GM21381 (cell line): ENCODE data around the gene AWAT1.
A peak's percentile ranks its signal among the peaks of the same experiment; 100 is the strongest.
"Not testable (repeated sequence)": the region's sequence is repeated elsewhere in the genome, so short reads cannot be mapped to it uniquely, and the experiment has no call there.

ENCODE experiments used
- ATAC-seq: cut with Tn5 transposase; IDR thresholded peaks from one replicate; pipeline ENCODE4 v1.9.1; 2021; ENCODE audit warnings: mild to moderate bottlenecking, moderate library complexity; ENCODE audit not compliant: unreplicated experiment

AWAT1 gene

DNA sequence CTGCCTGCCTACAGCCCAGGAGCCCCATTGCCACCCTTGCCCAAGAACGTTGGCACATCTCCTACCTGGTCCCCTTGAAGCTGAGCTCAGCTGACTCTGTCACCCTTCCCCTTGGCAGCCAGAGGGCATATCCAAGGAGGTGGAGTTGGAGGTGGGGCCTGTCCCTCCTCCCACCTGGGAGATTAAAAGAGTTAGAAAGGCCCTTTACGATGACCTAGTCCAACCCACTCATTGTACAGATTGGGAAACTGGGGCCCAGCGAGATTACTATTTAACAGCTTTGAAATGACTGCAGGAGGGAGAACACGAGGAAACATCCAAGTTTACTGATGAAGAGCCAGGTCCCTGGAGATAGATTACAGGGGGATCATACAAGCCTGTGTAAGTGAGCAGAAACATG is 25.6 kb downstream of the AWAT1 start, which contains the start of gene P2RY4:
Gene P2RY4 (minus strand): TSS at position 101 of the 400 bp plus-strand sequence. CDS start 580 bp downstream, outside the sequence.
- no peak for ATAC-seq

GRCh38 chrX:70262952-70263567 is 28.6 kb downstream of the AWAT1 start:
- ATAC-seq, result no peak

DNA sequence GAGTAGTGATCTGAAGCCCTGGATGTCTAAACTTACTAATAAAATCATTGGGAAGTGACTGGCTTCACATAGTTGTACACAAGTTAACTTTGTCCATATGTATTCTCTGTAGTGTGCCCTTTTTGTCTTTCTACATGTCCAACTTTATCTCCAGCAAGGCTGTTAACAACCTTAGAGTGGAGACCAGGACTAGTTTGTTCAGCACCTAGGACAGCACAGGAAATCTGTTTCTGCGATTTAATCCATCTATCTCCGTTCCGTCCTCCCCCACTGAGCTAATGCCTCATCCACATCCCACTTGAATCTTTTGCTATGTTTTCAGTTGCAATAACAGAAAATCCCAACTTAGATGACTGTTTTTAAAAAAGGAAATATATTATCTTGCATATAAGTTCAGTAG is 30.3 kb downstream of the AWAT1 start:
- ATAC-seq, result no peak

DNA sequence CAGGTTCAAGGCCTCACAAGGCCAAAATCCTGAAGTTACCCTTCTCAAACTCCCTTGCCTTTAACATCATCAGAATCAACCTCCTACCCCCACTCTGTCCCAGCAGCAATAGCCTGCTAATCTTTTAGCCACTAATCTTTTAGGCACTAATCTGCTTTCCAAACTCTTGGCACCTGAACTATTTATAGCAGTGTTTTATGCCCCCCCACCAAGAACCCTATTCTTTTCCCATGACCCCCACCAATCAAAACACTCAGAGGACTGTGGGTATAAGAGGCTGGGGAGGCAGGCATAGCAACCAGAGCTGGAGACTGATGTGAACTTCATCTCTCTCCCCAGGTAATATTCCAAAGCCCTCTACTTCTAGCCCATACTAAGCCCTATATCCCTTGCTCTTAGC is 33.6 kb downstream of the AWAT1 start, which contains the start of gene ARR3:
Gene ARR3 (plus strand): TSS at position 301 of the 400 bp plus-strand sequence. CDS start 1,052 bp downstream, outside the sequence.
- no peak for ATAC-seq

- ATAC-seq, result not testable (repeated sequence)
Measured at GRCh38 chrX:70274029-70274428, 39.6 kb downstream of the AWAT1 start.

GRCh38 chrX:70279081-70279480 is 44.6 kb downstream of the AWAT1 start:
- ATAC-seq, result no peak

DNA sequence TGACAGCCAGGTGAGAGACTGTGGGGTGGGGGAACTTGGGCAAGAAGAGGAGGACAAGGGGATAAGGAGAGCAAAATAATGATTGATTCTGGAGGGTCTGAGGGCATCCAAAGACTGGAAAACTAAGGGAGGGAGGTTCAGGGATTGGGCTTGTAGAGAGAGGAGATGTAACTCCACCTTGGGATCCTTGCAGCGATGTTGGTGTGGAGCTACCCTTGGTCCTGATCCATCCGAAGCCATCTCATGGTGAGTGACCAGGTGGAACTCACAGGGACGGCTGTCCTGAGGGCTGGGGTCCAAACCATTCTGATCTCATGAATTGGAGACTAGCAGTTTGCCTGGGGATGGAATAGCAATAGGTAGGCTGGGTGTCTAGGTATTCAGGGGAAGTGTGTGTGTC is 46.1 kb downstream of the AWAT1 start:
- no peak for ATAC-seq

DNA sequence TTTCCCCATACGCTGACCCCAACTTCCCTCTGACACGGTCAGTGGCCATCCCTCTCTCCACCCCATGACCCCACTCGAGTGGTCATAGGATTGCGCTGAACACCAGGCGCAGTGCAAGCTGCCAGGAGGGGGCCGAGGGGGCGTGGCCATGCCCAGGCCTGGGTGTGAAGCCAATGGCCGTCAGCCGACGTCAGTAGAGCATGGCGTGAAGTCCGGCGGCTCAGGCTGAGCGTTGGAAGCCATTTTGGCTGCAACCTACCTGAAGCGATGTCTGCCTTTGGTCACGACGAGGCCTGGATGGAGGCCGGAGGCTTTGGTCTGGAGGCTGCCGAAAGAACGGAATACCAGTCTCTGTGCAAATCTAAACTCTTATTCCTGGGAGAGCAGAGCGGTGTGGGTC is 47.5 kb downstream of the AWAT1 start, which contains the start of gene RAB41:
Gene RAB41 (plus strand): TSS at position 222 of the 400 bp plus-strand sequence. CDS start 46 bp downstream, at position 268.
- ATAC-seq, result no peak

- peak; percentile 13 for ATAC-seq
Measured at GRCh38 chrX:70289168-70289792, 54.8 kb downstream of the AWAT1 start.
